GM20000 (cell line): ENCODE results near the gene SMIM13.

Experiments used
- DNase-seq: peaks from one replicate; pipeline ENCODE4 v3.0.0; 2012; ENCODE audit warnings: low spot score
- CTCF ChIP-seq: IDR thresholded peaks from 2 replicates; pipeline ENCODE4 v1.5.1; 2012; ENCODE audit warnings: mild to moderate bottlenecking, control low read depth; ENCODE audit errors: extremely low read depth, missing control alignments

SMIM13 gene

DNA sequence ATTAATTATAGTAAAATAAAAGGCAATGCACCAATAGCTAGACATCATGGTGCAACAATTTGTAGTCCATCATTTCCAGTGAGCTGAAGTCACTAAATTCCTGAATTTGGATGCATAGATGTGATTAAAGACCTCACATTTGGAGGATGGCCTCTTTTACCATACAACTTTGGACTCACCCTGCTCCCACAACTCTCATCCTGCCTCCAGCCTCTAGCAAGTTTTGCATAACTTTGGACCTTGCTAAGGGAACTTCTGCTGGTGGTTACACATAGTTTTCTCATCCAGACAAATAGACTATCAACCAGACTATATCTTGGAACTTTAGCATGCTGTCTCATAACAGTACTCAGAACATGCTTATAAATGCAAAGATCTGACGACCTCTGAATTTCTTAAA is 36.8 kb upstream of the SMIM13 start:
- no peak for DNase-seq
- no peak for TF ChIP-seq CTCF

GRCh38 chr6:11058406-11058805 is 35.2 kb upstream of the SMIM13 start:
- TF ChIP-seq CTCF, result no peak
- DNase-seq, result no peak

DNA sequence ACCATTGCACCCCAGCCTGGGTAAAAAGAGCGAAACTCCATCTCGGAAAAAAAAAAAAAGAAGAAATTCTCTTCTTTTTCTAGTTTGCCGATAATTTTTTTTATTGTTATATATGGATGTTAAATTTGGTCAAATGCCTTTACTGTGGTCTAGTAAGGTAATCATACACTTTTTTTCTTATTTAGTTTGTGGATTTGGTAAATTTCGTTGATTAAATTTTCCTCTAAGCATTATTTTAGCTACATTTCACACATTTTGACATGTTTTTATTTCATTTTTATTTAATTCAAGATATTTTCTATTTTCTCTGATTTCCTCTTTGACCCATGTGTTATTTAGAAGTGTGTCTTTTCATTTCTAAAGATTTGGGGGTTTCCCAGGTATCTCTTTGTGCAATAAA is 31.6 kb upstream of the SMIM13 start:
- no peak for TF ChIP-seq CTCF

DNA sequence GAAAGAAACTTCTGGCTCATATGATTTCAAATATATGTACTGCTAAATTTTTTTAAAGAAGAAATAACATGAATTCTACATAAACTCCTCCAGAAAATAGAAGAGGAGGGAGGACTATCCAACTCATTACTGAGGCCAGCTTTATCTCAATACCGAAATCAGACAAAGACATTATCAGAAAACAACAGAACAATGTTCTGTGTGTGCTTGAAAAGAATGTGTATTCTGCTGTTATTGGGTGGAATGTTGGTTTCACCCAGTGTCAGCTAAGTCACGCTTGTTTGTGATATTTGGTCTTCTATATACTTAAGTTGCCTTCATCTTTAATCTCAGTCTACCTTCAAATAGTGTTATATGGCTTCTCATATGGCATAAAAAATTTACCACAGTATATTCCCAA is 30.9 kb upstream of the SMIM13 start:
- no peak for TF ChIP-seq CTCF
- DNase-seq, result no peak

More for the DNA sequence above, 31.6 kb upstream of the SMIM13 start:
- DNase-seq, result no peak

GRCh38 chr6:11064836-11065235 is 28.8 kb upstream of the SMIM13 start:
- TF ChIP-seq CTCF, result no peak
- no peak for DNase-seq

GRCh38 chr6:11065436-11066202 is 28.0 kb upstream of the SMIM13 start:
- DNase-seq, result no peak
- no peak for TF ChIP-seq CTCF

DNA sequence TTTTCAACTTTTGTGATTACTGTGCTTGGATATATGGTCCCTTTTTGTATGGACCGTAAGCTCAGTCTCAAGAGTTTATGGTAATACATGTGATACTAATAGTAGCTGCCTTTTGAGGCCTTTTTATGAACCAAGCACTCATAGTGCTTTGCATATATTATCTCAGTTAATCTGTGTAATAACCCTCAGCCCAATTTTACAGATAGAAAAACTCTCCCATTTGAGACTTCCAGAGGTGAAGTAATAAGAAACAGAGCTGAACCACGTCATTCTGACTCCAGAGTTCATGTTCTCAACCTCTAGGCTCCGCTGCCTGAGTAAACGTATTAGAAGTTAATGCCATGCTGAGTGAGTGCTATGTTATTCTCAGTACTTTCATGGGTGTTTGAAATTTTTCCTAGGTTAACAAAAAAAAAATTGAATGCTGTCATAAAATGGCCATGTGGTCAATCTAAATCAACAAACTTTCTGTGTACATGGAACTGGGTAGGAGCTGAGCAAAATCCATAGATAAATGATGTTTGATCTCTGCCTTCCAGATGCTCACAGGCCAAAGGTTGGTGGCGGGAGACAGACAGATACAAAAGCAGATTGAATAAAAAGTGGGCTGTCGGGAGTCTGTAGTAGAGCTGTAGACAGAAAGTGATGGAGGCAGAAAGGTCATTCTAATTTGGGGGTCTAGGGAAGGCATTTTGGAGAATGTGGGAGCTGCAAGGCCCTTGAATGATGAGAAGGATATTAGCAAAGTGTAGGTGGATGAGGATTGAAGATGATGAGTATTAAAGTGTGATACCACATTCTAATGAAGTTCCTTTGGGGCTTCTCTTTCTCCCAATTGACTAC is 26.9 kb upstream of the SMIM13 start:
- TF ChIP-seq CTCF, result no peak
- DNase-seq, result no peak
